Glutamatergic neuron (in vitro differentiated cells): ENCODE data around the gene PLEKHA5. TPM values are rescaled to one million over a fixed set of nuclear protein-coding genes. Genes with fewer than 3 reads are reported as not detected.

Experiments
- DNase-seq: peaks from one replicate; pipeline ENCODE4 v3.0.0; 2022
- H3K27ac Mint-ChIP-seq: one replicate; pipeline ENCODE4 v1.8.0; 2020; ENCODE audit warnings: mild to moderate bottlenecking, mixed read lengths, inconsistent platforms; ENCODE audit not compliant: unreplicated experiment
- H3K27me3 Mint-ChIP-seq: one replicate; pipeline ENCODE4 v1.8.0; 2020; ENCODE audit warnings: mild to moderate bottlenecking, moderate library complexity, mixed read lengths, inconsistent platforms; ENCODE audit not compliant: unreplicated experiment
- H3K36me3 Mint-ChIP-seq: one replicate; pipeline ENCODE4 v1.8.0; 2020; ENCODE audit warnings: mild to moderate bottlenecking, mixed read lengths, inconsistent platforms; ENCODE audit not compliant: unreplicated experiment
- H3K4me1 Mint-ChIP-seq: one replicate; pipeline ENCODE4 v1.8.0; 2020; ENCODE audit warnings: mild to moderate bottlenecking, low read depth, mixed read lengths, inconsistent platforms; ENCODE audit not compliant: unreplicated experiment
- H3K4me3 Mint-ChIP-seq: one replicate; pipeline ENCODE4 v1.8.0; 2020; ENCODE audit warnings: mild to moderate bottlenecking, mixed read lengths, inconsistent platforms; ENCODE audit not compliant: unreplicated experiment
- H3K9me3 Mint-ChIP-seq: one replicate; pipeline ENCODE4 v1.8.0; 2020; ENCODE audit warnings: mild to moderate bottlenecking, moderate library complexity, mixed read lengths, inconsistent platforms; ENCODE audit not compliant: unreplicated experiment
- total RNA-seq: library from RNA; stranded (reverse); fragmentation: NEBNext Ultra II Directional; extraction: Animal tissue kit (Norgen Biotek cat#: 25700); gene quantifications from one replicate; pipeline ENCODE4 v1.2.1, GENCODE V29; 2021; ENCODE audit not compliant: unreplicated experiment
- TF ChIP-seq, protein P1 (sequence below): fragments of 200-600 bp; sonication (generic); IDR thresholded peaks from one replicate; pipeline ENCODE4 v1.5.0; 2021; ENCODE audit not compliant: partially characterized antibody, unreplicated experiment

PLEKHA5 gene
- total RNA-seq, 1 donor from 2014 or later: 314 TPM

DNA sequence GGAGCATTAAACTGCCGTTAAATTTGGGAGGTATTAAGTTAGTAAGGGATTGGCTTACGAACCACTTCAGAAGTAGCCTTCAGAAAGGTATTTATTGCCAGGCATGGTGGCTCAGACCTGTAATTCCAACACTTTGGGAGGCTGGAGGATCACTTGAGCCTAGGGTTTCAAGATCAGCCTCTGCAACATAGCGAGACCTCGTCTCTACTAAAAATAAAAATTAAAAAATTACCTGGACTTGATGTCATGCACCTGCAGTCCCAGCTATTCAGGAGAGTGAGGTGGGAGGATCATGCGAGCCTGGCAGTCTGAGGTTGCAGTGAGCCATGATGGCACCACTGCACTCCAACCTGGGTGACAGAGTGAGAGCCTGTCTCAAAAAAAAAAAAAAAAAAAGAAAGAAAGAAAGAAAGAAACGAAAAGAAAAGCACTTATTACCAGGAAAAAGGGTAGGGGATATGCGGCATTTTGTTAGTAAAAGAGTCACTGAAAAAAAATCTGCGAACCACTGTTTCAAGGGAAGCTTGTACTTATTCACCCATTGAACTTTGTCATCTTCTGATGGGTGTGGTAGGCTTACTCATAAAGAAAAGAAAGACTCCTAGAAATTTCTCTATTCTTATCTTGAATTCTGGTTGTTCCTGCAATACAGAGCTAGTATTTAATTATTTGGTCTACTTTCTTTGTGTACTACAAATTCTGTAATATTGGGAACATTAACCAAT, 33.6 kb upstream of the PLEKHA5 start:
- Mint-ChIP-seq H3K36me3 (no peaks in the 10 kb centered on the region), H3K27ac (no peak overlapping the region), H3K9me3 (no peaks in the 10 kb centered on the region), H3K4me3 (no peak overlapping the region), H3K27me3 (no peaks in the 10 kb centered on the region), H3K4me1 (peaks cover 5% of the 10 kb centered on the region)
- TF ChIP-seq, protein P1, sequence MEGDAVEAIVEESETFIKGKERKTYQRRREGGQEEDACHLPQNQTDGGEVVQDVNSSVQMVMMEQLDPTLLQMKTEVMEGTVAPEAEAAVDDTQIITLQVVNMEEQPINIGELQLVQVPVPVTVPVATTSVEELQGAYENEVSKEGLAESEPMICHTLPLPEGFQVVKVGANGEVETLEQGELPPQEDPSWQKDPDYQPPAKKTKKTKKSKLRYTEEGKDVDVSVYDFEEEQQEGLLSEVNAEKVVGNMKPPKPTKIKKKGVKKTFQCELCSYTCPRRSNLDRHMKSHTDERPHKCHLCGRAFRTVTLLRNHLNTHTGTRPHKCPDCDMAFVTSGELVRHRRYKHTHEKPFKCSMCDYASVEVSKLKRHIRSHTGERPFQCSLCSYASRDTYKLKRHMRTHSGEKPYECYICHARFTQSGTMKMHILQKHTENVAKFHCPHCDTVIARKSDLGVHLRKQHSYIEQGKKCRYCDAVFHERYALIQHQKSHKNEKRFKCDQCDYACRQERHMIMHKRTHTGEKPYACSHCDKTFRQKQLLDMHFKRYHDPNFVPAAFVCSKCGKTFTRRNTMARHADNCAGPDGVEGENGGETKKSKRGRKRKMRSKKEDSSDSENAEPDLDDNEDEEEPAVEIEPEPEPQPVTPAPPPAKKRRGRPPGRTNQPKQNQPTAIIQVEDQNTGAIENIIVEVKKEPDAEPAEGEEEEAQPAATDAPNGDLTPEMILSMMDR: no peak
- DNase-seq: no peak

DNA sequence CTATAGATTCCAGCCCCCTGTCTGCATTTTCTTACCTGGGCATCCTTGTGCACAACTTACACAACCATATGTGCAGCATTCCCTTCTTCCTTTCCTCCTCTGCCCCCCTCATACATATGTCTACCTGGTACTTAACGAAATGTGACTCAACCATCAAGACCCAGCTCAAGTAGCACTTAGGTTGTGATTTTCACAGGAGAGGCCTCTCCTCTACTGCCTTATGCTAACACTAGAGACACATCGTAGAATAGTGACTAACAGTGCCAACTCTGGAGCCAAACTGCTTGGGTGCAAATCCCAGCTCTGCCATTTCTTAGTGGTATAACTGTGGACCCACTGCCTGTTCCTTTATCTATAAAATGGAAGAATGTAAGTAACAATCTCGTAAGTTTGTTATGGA, 24.1 kb upstream of the PLEKHA5 start:
- Mint-ChIP-seq H3K36me3 (no peaks in the 10 kb centered on the region), H3K4me3 (no peak overlapping the region), H3K9me3 (no peaks in the 10 kb centered on the region)

DNA sequence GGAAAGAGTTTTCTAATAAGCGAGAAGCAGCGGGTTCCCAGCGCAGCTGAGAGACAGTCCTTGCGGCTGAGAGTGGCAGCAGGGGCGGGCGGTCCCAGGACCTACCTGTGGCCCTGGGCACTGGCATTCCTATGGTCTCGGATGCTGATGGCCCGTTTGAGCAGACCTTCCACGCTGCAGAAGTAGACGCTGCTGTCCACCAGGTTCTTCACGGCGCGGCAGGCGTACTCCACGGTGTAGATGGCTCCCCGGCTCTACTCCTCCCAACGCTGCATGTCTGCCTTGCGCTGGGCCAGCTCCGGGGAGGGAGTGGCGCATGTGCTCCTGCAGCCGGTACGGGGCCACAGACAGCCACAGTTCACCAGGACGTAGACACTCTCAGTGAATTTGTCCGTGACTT, 21.8 kb upstream of the PLEKHA5 start:
- Mint-ChIP-seq H3K9me3 (no peaks in the 10 kb centered on the region), H3K4me3 (no peak overlapping the region), H3K27ac (no peak overlapping the region), H3K36me3 (no peaks in the 10 kb centered on the region), H3K27me3 (peaks cover 3% of the 10 kb centered on the region), H3K4me1 (no peaks in the 10 kb centered on the region)
- DNase-seq: no peak
- TF ChIP-seq, protein P1: no peak

More for the DNA sequence above, 24.1 kb upstream of the PLEKHA5 start:
- no peak overlapping the region for H3K27ac Mint-ChIP-seq
- no peak for DNase-seq
- TF ChIP-seq, protein P1: no peak
- no peaks in the 10 kb centered on the region for H3K4me1 Mint-ChIP-seq
- H3K27me3 Mint-ChIP-seq: peaks cover 3% of the 10 kb centered on the region

DNA sequence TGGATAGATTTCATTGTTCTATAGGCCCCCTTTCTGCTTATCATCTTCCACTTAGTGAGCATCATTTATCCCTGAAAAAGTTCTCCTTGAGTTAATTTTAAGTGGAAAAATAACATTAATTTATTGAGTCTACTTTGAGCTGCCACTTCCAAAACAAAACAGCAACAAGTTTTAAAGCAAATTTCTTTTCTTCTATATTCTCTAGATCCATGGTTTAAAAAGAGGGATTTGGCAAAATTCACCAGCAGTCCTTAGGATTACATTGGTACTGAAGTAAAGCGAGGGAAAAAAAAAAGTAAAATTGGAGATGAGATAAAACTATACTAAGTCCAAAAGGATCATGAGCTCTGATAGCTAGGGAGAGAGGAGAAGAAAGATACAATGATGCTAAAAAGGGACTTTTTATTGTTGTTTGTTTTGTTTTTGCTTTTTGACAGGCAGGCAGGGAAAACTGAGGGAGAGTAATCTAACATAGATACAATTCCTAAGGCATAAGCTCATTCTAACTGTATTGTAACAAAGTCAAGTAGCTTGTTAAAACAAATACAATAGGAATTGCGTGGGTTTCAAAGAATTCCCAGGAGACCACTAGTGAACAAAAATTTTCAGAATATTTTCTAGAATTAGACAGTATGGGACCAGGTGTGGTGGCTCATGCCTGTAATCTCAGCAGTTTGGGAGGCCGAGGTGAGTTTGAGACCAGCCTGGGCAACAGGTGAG, 19.2 kb upstream of the PLEKHA5 start:
- Mint-ChIP-seq H3K4me3 (no peak overlapping the region), H3K27ac (no peak overlapping the region)
- TF ChIP-seq, protein P1: no peak

DNA sequence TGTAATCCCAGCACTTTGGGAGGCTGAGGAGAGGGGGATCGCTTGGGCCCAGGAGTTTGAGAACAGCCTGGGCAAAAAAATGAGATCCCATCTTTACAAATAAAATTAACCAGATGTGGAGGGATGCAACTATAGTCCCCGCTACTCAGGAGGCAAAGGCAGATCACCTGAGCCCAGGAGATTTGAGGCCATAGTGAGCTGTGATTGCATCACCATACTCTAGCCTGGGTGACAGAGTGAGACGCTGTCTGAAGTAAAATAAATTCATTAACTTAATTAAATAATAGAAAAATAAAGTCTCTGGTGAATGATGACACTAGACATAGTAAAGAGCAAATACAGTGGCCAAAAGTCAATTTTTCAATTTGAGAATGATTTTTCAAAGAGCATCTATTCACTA, 16.1 kb upstream of the PLEKHA5 start:
- DNase-seq: no peak
- Mint-ChIP-seq H3K27me3 (peaks cover 1% of the 10 kb centered on the region), H3K4me3 (no peak overlapping the region), H3K9me3 (no peaks in the 10 kb centered on the region), H3K4me1 (no peaks in the 10 kb centered on the region), H3K36me3 (no peaks in the 10 kb centered on the region), H3K27ac (no peak overlapping the region)
- TF ChIP-seq, protein P1: no peak

More for the DNA sequence above, 19.2 kb upstream of the PLEKHA5 start:
- DNase-seq: no peak
- H3K4me1 Mint-ChIP-seq: no peaks in the 10 kb centered on the region
- no peaks in the 10 kb centered on the region for H3K36me3 Mint-ChIP-seq
- no peaks in the 10 kb centered on the region for H3K9me3 Mint-ChIP-seq
- H3K27me3 Mint-ChIP-seq: peaks cover 1% of the 10 kb centered on the region
